HepG2 (cell line): ENCODE data around the gene CLIC4. TPM values are rescaled to one million over a fixed set of nuclear protein-coding genes. Genes with fewer than 3 reads are reported as not detected.
A peak's percentile ranks its signal among the peaks of the same experiment; 100 is the strongest.
"Not testable (repeated sequence)": the region's sequence is repeated elsewhere in the genome, so short reads cannot be mapped to it uniquely, and the experiment has no call there.

Experiments
- ATAC-seq: fragments of 200-7000 bp; cut with Tn5 transposase; 3 replicates; pipeline ENCODE4 v1.9.1; 2020; ENCODE audit warnings: mild to moderate bottlenecking, moderate library complexity
- BruUV-seq: library from RNA; stranded (reverse); fragments of 400-500 nt; replicated peaks from 2 replicates; lab custom pipeline; 2021; lab: Mats Ljungman, UMichigan
- CTCF ChIA-PET: fragments of 300-600 bp; formaldehyde crosslinking; extraction: SDS; loops from one replicate; lab custom pipeline; 2021; ENCODE audit warnings: low total read pairs, inconsistent platforms, low intra/inter-chr PET ratio; lab: Yijun Ruan, JAX
- POLR2A ChIA-PET: fragments of 350-600 bp; sonication (Branson Sonifier 250); formaldehyde crosslinking; loops from one replicate; lab custom pipeline; 2020; ENCODE audit warnings: antibody characterized with exemption, inconsistent platforms; lab: Yijun Ruan, JAX
- DNase-seq: peaks from one replicate; pipeline ENCODE4 v3.0.0-alpha.2; 2015; ENCODE audit warnings: low spot score
- FAIRE-seq: peaks from 3 replicates; lab custom pipeline; 2011; peaks lifted over from hg19 to GRCh38; lab: Jason Lieb, UNC
- H2AFZ ChIP-seq: one replicate; pipeline ENCODE4 v1.6.1; 2011; ENCODE audit warnings: low read length, inconsistent platforms
- H3K27ac ChIP-seq: fragments of 300-600 bp; 3 replicates; pipeline ENCODE4 v1.8.0; 2011; ENCODE audit warnings: mixed run types, mild to moderate bottlenecking, mixed read lengths, low read length, inconsistent platforms; ENCODE audit not compliant: insufficient read depth; ENCODE audit errors: extremely low read length
- H3K27me3 ChIP-seq, 2 experiments: fragments of 200-600 bp in 1 of 2; 2 replicates in 1 of 2; 3 replicates in 1 of 2; pipeline versions ENCODE4 v1.6.0 to v1.8.0; 2011; ENCODE audit warnings: low read length in 2 of 2, mild to moderate bottlenecking in 2 of 2, moderate library complexity in 2 of 2, inconsistent platforms in 1 of 2; ENCODE audit not compliant: insufficient read depth in 2 of 2, control insufficient read depth in 1 of 2
- H3K36me3 ChIP-seq, 2 experiments: fragments of 200-600 bp in 1 of 2; replicated peaks in 1 of 2; 2 replicates in 1 of 2; 3 replicates in 1 of 2; pipeline versions ENCODE4 v1.5.1 to v1.8.0; 2011; ENCODE audit warnings: low read length in 2 of 2, inconsistent platforms in 1 of 2; ENCODE audit not compliant: insufficient read depth in 2 of 2, control insufficient read depth in 1 of 2
- H3K4me1 ChIP-seq: 2 replicates; pipeline ENCODE4 v1.5.1; 2012; ENCODE audit warnings: low read length, inconsistent platforms; ENCODE audit not compliant: insufficient read depth
- H3K4me2 ChIP-seq: 2 replicates; pipeline ENCODE4 v1.6.0; 2011; ENCODE audit warnings: low read depth, low read length, inconsistent platforms
- H3K4me3 ChIP-seq, 3 experiments: fragments of 200-600 bp in 1 of 3; sonication (generic), shearing (Covaris generic) in 1 of 3; replicated peaks in 1 of 3; 2 replicates each; pipeline ENCODE4 v1.5.1; 2011 to 2016; ENCODE audit warnings: low read length in 3 of 3, inconsistent platforms in 2 of 3, low read depth in 2 of 3, mild to moderate bottlenecking in 2 of 3, control low read depth in 1 of 3, mixed read lengths in 1 of 3; ENCODE audit not compliant: insufficient read depth in 1 of 3
- H3K79me2 ChIP-seq: one replicate; pipeline ENCODE4 v1.6.1; 2011; ENCODE audit warnings: low read length, inconsistent platforms; ENCODE audit not compliant: insufficient read depth
- H3K9ac ChIP-seq: 2 replicates; pipeline ENCODE4 v1.6.0; 2011; ENCODE audit warnings: mild to moderate bottlenecking, low read depth, low read length, inconsistent platforms; ENCODE audit not compliant: insufficient read depth
- H3K9me3 ChIP-seq: 2 replicates; pipeline ENCODE4 v1.5.1; 2012; ENCODE audit warnings: mild to moderate bottlenecking, low read length
- H4K20me1 ChIP-seq: 2 replicates; pipeline ENCODE4 v1.6.0; 2011; ENCODE audit warnings: inconsistent platforms, mild to moderate bottlenecking, low read length, moderate library complexity; ENCODE audit not compliant: insufficient read depth
- FOSL2 ChIP-seq: sonication (generic); formaldehyde crosslinking; IDR thresholded peaks from 2 replicates; pipeline ENCODE4 v1.4.0; 2020; ENCODE audit warnings: missing genetic modification reagents
- FOXK1 ChIP-seq: sonication (generic); formaldehyde crosslinking; IDR thresholded peaks from 2 replicates; pipeline ENCODE4 v1.4.0; 2020; ENCODE audit warnings: low read depth, missing genetic modification reagents, borderline replicate concordance
- HHEX ChIP-seq: IDR thresholded peaks from 2 replicates; pipeline ENCODE4 v1.6.1; 2016; ENCODE audit warnings: control low read depth
- NFYB ChIP-seq: sonication (generic); formaldehyde crosslinking; IDR thresholded peaks from 2 replicates; pipeline ENCODE4 v1.4.0; 2020; ENCODE audit warnings: missing genetic modification reagents
- NFYC ChIP-seq: IDR thresholded peaks from 2 replicates; pipeline ENCODE4 v1.6.1; 2016; ENCODE audit warnings: missing genetic modification reagents, missing compliant biosample characterization
- PHF8 ChIP-seq: sonication (generic); formaldehyde crosslinking; IDR thresholded peaks from 2 replicates; pipeline ENCODE4 v1.5.0; 2020; ENCODE audit warnings: missing genetic modification reagents
- SIX1 ChIP-seq: sonication (generic); formaldehyde crosslinking; IDR thresholded peaks from 2 replicates; pipeline ENCODE4 v1.4.0; 2020; ENCODE audit warnings: missing genetic modification reagents, borderline replicate concordance
- SUZ12 ChIP-seq: fragments of 150-350 bp; IDR thresholded peaks from 2 replicates; pipeline ENCODE4 v1.6.1; 2014; ENCODE audit warnings: low read depth, low read length
- ZEB1 ChIP-seq: IDR thresholded peaks from 2 replicates; pipeline ENCODE4 v1.6.1; 2012; ENCODE audit warnings: mild to moderate bottlenecking, low read depth, inconsistent platforms; ENCODE audit not compliant: insufficient replicate concordance
- ZMYM3 ChIP-seq: sonication (generic); formaldehyde crosslinking; IDR thresholded peaks from 2 replicates; pipeline ENCODE4 v1.5.1; 2020; ENCODE audit warnings: mild to moderate bottlenecking, missing genetic modification reagents
- WGBS: methylation state at CpG from one replicate; pipeline ENCODE4 v1.1.6; 2017; ENCODE audit warnings: low lambda C conversion rate; 5-methylcytosine and 5-hydroxymethylcytosine counted together
- in situ Hi-C: cut with HindIII; loops from 2 replicates; pipeline ENCODE4 v1.10.0; 2017; ENCODE audit warnings: low pct_unique_long_range_greater_than_20kb; ENCODE audit not compliant: extremely low pct_ligation_motif_present
- intact Hi-C: fragments of 100-400 bp; cut with micrococcal nuclease; formaldehyde crosslinking; loops from one replicate; pipeline ENCODE4 v1.10.0; 2022; ENCODE audit not compliant: unreplicated experiment
- polyA plus RNA-seq, 8 experiments: library from polyadenylated mRNA; depleted of rRNA in 3 of 8; stranded (reverse) in 7 of 8; unstranded in 1 of 8; fragments of >200 nt; fragmentation: Illumina TruSeq in 4 of 8; extraction: Trizol in 4 of 8; gene quantifications; 2 replicates each; pipeline versions ENCODE4 v1.2.1 to v1.2.3, GENCODE V29; 2011 to 2016; ENCODE audit warnings: low read depth in 4 of 8, missing spikeins in 1 of 8, mixed read lengths in 1 of 8; ENCODE audit not compliant: insufficient read depth in 1 of 8
- total RNA-seq, 5 experiments: library from RNA; depleted of rRNA; stranded (reverse); fragments of >200 nt; fragmentation: Illumina TruSeq; extraction: Trizol; gene quantifications; 2 replicates each; pipeline ENCODE4 v1.2.3, GENCODE V29; 2016; ENCODE audit warnings: low read depth in 1 of 5
- TF ChIP-seq, protein P1 (sequence below): sonication (generic); formaldehyde crosslinking; IDR thresholded peaks from 2 replicates; pipeline ENCODE4 v1.4.0; 2020; ENCODE audit warnings: missing genetic modification reagents
- TF ChIP-seq, protein P2 (sequence below): sonication (generic); formaldehyde crosslinking; IDR thresholded peaks from 2 replicates; pipeline ENCODE4 v1.5.0; 2020; ENCODE audit warnings: mild to moderate bottlenecking, missing genetic modification reagents, borderline replicate concordance

Gene CLIC4
- total and polyA plus RNA-seq, 2 of the 13 experiments (the other 11 are each of a cell fraction or from before 2014, with no cell fraction given), result 23.3 to 77.4 TPM

DNA sequence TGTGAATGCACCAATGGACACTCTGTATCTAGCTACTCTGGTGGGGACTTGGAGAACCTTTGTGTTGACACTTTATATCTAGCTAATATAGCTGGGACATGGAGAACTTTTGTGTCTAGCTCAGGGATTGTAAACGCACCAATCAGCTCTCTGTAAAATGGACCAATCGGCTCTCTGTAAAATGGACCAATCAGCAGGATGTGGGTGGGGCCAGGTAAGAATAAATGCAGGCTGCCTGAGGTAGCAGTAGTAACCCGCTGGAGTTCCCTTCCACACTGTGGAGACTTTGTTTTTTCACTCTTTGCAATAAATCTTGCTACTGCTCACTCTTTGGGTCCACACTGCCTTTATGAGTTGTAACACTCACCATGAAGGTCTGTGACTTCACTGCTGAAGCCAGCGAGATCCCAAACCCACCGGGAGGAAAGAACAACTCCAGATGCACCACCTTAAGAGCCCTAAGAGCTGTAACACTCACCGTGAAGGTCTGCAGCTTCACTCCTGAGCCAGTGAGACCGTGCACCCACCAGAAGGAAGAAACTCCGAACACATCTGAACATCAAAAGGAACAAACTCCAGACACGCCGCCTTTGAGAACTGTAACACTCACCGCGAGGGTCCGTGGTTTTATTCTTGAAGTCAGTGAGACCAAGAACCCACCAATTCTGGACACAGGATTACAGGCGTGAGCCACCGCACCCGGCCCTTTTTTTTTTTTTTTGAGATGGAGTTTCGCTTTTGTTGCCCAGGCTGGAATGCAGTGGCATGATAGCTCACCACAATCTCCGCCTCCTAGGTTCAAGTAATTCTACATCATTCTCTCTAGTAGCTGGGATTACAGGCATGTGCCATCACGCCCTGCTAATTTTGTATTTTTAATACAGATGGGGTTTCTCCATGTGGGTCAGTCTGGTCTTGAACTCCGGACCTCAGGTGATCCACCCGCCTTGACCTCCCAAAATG lies 22.9 kb upstream of the CLIC4 start:
- peaks cover 75% of the 10 kb centered on the region for H3K4me1 ChIP-seq
- BruUV-seq, FAIRE-seq, CTCF ChIA-PET, H3K4me3 ChIP-seq, ATAC-seq, H3K79me2 ChIP-seq, H3K9ac ChIP-seq, H3K27me3 ChIP-seq, H3K27ac ChIP-seq, H4K20me1 ChIP-seq, H3K4me2 ChIP-seq, H2AFZ ChIP-seq, in situ Hi-C loops, intact Hi-C loops, H3K9me3 ChIP-seq, DNase-seq, H3K36me3 ChIP-seq: not testable (repeated sequence)
- WGBS, result 91% methylated on average over 19 of the region's 21 CpGs
- POLR2A ChIA-PET, result interaction anchor here (3.1 to 5.6 kb wide), 3 partner anchors 8 to 21 kb away, joined by 22 to 100 read pairs (median 84); partner anchors contain the start of gene CLIC4
- 0 out of 2 replicates have a peak, but pooled peaks have one; percentile 8 for TF ChIP-seq FOSL2 (CRISPR knock-in tag)
- peak; percentile 72 for TF ChIP-seq NFYC
- peak; percentile 79 for TF ChIP-seq NFYB (CRISPR knock-in tag)

GRCh38 chr1:24724345-24725208 lies 20.7 kb upstream of the CLIC4 start:
- in situ Hi-C loops, result no loop called here
- H3K36me3 ChIP-seq, result no peaks in the 10 kb centered on the region
- H2AFZ ChIP-seq, result no peak overlapping the region
- 9% methylated on average over 9 of the region's 13 CpGs for WGBS
- peak overlapping the region; percentile 73 for H3K9ac ChIP-seq
- H3K27ac ChIP-seq, result peak overlapping the region; percentile 88
- ChIA-PET POLR2A (interaction anchor here (0.6 to 5.6 kb wide), 26 partner anchors 8 to 1003 kb away, joined by 3 to 100 read pairs (median 4); partner anchors contain the start of genes CLIC4 and RSRP1), CTCF (no interaction called here)
- TSS peak; percentile 93 for BruUV-seq
- ATAC-seq (peak; percentile 94), DNase-seq (peak; percentile 96), FAIRE-seq (peak; percentile 99)
- H3K4me3 ChIP-seq, result peak overlapping the region; percentile 55 to 72 (median 72)
- intact Hi-C loops, result loop anchor here (1.0 to 2.0 kb wide), 2 partner anchors 18 to 19 kb away; no protein-coding TSS in a partner anchor
- H4K20me1 ChIP-seq, result no peaks in the 10 kb centered on the region
- H3K9me3 ChIP-seq, result no peaks in the 10 kb centered on the region
- H3K79me2 ChIP-seq, result no peaks in the 10 kb centered on the region
- peaks cover 69% of the 10 kb centered on the region for H3K4me1 ChIP-seq
- no peaks in the 10 kb centered on the region for H3K27me3 ChIP-seq
- peak overlapping the region; percentile 86 for H3K4me2 ChIP-seq
- no peak for TF ChIP-seq ZEB1
- TF ChIP-seq ZMYM3, result no peak
- TF ChIP-seq SUZ12, result no peak
- TF ChIP-seq PHF8 (CRISPR knock-in tag), result peak; percentile 86
- TF ChIP-seq HHEX (CRISPR knock-in tag), result no peak
- peak; percentile 21; the same call in 1 of the 2 replicates for TF ChIP-seq FOXK1 (CRISPR knock-in tag)
- TF ChIP-seq, protein P1, sequence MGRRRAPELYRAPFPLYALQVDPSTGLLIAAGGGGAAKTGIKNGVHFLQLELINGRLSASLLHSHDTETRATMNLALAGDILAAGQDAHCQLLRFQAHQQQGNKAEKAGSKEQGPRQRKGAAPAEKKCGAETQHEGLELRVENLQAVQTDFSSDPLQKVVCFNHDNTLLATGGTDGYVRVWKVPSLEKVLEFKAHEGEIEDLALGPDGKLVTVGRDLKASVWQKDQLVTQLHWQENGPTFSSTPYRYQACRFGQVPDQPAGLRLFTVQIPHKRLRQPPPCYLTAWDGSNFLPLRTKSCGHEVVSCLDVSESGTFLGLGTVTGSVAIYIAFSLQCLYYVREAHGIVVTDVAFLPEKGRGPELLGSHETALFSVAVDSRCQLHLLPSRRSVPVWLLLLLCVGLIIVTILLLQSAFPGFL (CRISPR knock-in tag), result no peak
- TF ChIP-seq SIX1 (CRISPR knock-in tag), result peak; percentile 91
- TF ChIP-seq NFYB (CRISPR knock-in tag), result peak; percentile 98
- TF ChIP-seq, protein P2, sequence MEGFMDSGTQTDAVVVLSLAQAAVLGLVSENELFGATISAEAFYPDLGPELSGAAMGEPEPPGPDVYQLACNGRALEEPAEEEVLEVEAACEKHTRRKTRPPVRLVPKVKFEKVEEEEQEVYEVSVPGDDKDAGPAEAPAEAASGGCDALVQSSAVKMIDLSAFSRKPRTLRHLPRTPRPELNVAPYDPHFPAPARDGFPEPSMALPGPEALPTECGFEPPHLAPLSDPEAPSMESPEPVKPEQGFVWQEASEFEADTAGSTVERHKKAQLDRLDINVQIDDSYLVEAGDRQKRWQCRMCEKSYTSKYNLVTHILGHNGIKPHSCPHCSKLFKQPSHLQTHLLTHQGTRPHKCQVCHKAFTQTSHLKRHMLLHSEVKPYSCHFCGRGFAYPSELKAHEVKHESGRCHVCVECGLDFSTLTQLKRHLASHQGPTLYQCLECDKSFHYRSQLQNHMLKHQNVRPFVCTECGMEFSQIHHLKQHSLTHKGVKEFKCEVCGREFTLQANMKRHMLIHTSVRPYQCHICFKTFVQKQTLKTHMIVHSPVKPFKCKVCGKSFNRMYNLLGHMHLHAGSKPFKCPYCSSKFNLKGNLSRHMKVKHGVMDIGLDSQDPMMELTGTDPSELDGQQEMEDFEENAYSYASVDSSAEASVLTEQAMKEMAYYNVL, result peak; percentile 42; the same call in 1 of the 2 replicates
